Fibroblast of skin of right biceps (primary cell): ENCODE data around the gene NXNL2.

Source experiments
- DNase-seq: peaks from one replicate; pipeline ENCODE4 v3.0.0-alpha.2; 2013

The NXNL2 gene

GRCh38 chr9:88533951-88534455, 975 bp upstream of the NXNL2 start:
- DNase-seq: peak; percentile 62

- DNase-seq: peak; percentile 30
These were observed 446 bp downstream of the NXNL2 start for GRCh38 chr9:88535226-88536022.

- peak; percentile 49 for DNase-seq
These were observed 996 bp downstream of the NXNL2 start for GRCh38 chr9:88536023-88536324.

- DNase-seq: no peak
These were observed 2.2 kb downstream of the NXNL2 start for GRCh38 chr9:88536951-88537760.

GRCh38 chr9:88537761-88538091, 2.7 kb downstream of the NXNL2 start:
- peak; percentile 85 for DNase-seq

GRCh38 chr9:88538311-88539085, 3.5 kb downstream of the NXNL2 start:
- DNase-seq: no peak

- no peak for DNase-seq
These were observed 4.3 kb downstream of the NXNL2 start for GRCh38 chr9:88539246-88539645.

GRCh38 chr9:88540251-88540763, 5.3 kb downstream of the NXNL2 start:
- DNase-seq: no peak

- no peak for DNase-seq
These were observed 9.3 kb downstream of the NXNL2 start for GRCh38 chr9:88544245-88544644.

- DNase-seq: no peak
These were observed 16.7 kb downstream of the NXNL2 start for GRCh38 chr9:88551546-88552137.

- DNase-seq: no peak
These were observed 18.4 kb downstream of the NXNL2 start for GRCh38 chr9:88553350-88553749.

- DNase-seq: no peak
These were observed 20.4 kb downstream of the NXNL2 start for GRCh38 chr9:88555268-88555980.

GRCh38 chr9:88559661-88560060, 24.7 kb downstream of the NXNL2 start:
- no peak for DNase-seq

GRCh38 chr9:88567870-88568269, 32.9 kb downstream of the NXNL2 start:
- no peak for DNase-seq

GRCh38 chr9:88571419-88571818, 36.4 kb downstream of the NXNL2 start:
- no peak for DNase-seq

GRCh38 chr9:88572684-88573083, 37.7 kb downstream of the NXNL2 start:
- DNase-seq: no peak

- peak; percentile 58 for DNase-seq
These were observed 40.0 kb downstream of the NXNL2 start for GRCh38 chr9:88574953-88575352.

GRCh38 chr9:88577256-88578120, 42.5 kb downstream of the NXNL2 start:
- DNase-seq: no peak

GRCh38 chr9:88578121-88579049, 43.4 kb downstream of the NXNL2 start:
- peak; percentile 63 for DNase-seq
